LNCAP (cell line): ENCODE measurements around the gene TMEM273.

ENCODE experiments used
- CTCF ChIP-seq: fragments of 450-650 bp; IDR thresholded peaks from 2 replicates; pipeline ENCODE4 v1.5.1; 2017; ENCODE audit warnings: mild to moderate bottlenecking

Gene TMEM273

DNA sequence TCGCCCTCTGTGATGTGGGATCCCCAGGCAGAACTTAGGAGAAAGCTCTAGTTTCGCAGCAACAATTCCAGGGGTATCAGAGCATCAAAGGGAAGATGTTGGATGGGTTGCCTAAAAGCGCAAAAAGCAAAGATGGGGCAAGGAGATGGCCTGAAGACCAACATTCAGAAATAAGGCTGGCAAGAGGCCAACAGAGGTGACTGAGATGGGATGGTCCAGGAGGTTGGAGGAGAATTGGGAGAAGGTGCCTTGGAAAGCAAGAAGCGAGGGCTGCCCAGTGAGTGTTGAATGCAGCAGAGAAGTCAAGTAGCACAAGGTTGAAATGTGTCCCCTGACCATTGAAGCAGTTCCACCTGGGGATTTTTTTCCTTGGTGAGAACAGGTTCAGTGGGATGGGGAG lies 38.4 kb upstream of the TMEM273 start:
- TF ChIP-seq CTCF, result no peak

- no peak for TF ChIP-seq CTCF
These were observed 37.2 kb upstream of the TMEM273 start for GRCh38 chr10:49225218-49225876.

DNA sequence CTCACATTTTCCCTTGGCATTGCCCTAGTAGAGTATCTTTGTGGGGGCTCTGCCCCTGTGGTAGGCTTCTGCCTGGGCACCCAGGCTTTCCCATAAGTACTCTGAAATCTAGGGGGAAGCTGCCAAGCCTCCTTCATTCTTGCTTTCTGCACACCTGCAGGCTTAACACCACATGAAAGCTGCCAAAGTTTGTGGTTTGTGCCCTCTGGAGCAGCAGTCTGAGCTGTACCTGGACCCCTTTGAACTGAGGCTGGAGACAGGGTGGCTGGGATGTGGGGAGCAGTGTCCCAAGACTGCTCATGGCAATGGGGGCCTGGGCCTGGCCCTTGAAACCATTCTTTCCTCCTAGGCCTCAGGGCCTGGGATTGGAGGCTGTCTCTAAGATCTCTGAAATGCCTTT lies 35.0 kb upstream of the TMEM273 start:
- TF ChIP-seq CTCF, result no peak

GRCh38 chr10:49222170-49222569 lies 34.0 kb upstream of the TMEM273 start:
- TF ChIP-seq CTCF, result no peak

- TF ChIP-seq CTCF, result no peak
These were observed 32.5 kb upstream of the TMEM273 start for GRCh38 chr10:49220679-49221078.

GRCh38 chr10:49220031-49220430 lies 31.8 kb upstream of the TMEM273 start:
- no peak for TF ChIP-seq CTCF

- TF ChIP-seq CTCF, result no peak
These were observed 31.1 kb upstream of the TMEM273 start for GRCh38 chr10:49219248-49219647.

DNA sequence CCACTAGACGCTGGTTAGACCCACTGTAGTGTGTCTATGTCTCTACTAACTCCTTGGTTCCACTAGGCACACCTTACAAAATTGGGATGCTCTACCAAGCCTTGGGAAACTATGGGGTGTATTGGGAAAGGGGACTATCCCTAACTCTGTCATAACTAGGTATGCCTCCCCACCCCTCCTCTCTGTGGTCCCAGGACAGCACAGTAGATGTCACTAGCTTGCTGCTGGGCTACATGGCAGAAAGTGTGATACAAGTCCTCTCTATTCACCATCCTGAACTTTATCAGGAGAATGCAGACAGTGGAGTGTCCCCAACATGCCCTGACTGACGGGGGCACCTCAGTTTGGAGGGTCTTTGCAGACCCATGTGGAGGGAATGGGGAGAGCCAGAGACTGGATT lies 30.3 kb upstream of the TMEM273 start:
- TF ChIP-seq CTCF, result no peak
